ENCODE measurements around the gene HHAT. TPM values are rescaled to one million over a fixed set of nuclear protein-coding genes. Genes with fewer than 3 reads are reported as not detected.

Gene HHAT
- polyA plus RNA-seq, 1 experiment, result 4.8 TPM

GRCh38 chr1:210291081-210291764 lies 37.5 kb upstream of the HHAT start:
- no peak for DNase-seq (ENCODE audit: low read depth, low spot score)
- ChIA-PET CTCF (interaction anchor here (0.7 to 1.8 kb wide), 4 partner anchors 13 to 70 kb away, joined by 3 to 12 read pairs (median 4); no protein-coding TSS in a partner anchor), POLR2A (interaction anchor here (2.7 kb wide), 1 partner anchor 52 kb away, joined by 7 read pairs; no protein-coding TSS in a partner anchor)
- no peak overlapping the region for H3K27ac ChIP-seq (ENCODE audit: low read depth, low read length)
- H3K4me3 ChIP-seq (ENCODE audit: low read depth, low read length), result no peak overlapping the region
- peaks cover 33% of the 10 kb centered on the region for H3K27me3 ChIP-seq (ENCODE audit: control insufficient read depth, insufficient read depth, low read length)
- no peaks in the 10 kb centered on the region for H3K9me3 ChIP-seq (ENCODE audit: control insufficient read depth, insufficient read depth, low read length)
- no peak for TF ChIP-seq CTCF (IDR thresholded peaks at IDR 0.05; ENCODE audit: low read depth, low read length)

GRCh38 chr1:210291786-210292230 lies 36.9 kb upstream of the HHAT start:
- Histone ChIP-seq H3K27me3 (ENCODE audit: control insufficient read depth, insufficient read depth, low read length) (peaks cover 37% of the 10 kb centered on the region), H3K9me3 (ENCODE audit: control insufficient read depth, insufficient read depth, low read length) (no peaks in the 10 kb centered on the region), H3K4me3 (ENCODE audit: low read depth, low read length) (no peak overlapping the region; the same call in 1 of the 2 replicates), H3K27ac (ENCODE audit: low read depth, low read length) (peak overlapping the region; percentile 21)
- no peak for TF ChIP-seq CTCF (IDR thresholded peaks at IDR 0.05; ENCODE audit: low read depth, low read length)
- CTCF ChIA-PET, result interaction anchor here (0.7 to 1.8 kb wide), 5 partner anchors 9 to 69 kb away, joined by 3 to 12 read pairs (median 3); no protein-coding TSS in a partner anchor
- peak; percentile 37 for DNase-seq (ENCODE audit: low read depth, low spot score)
- POLR2A ChIA-PET, result interaction anchor here (0.6 to 2.7 kb wide), 2 partner anchors 29 to 52 kb away, joined by 3 to 7 read pairs; no protein-coding TSS in a partner anchor

- DNase-seq (ENCODE audit: low read depth, low spot score), result no peak
- ChIA-PET CTCF (interaction anchor here (1.4 to 1.9 kb wide), 5 partner anchors 10 to 69 kb away, joined by 3 to 12 read pairs (median 4); no protein-coding TSS in a partner anchor), POLR2A (interaction anchor here (0.6 to 2.7 kb wide), 2 partner anchors 30 to 53 kb away, joined by 3 to 7 read pairs; no protein-coding TSS in a partner anchor)
- Histone ChIP-seq H3K27ac (ENCODE audit: low read depth, low read length) (peak overlapping the region; percentile 31), H3K27me3 (ENCODE audit: control insufficient read depth, insufficient read depth, low read length) (peaks cover 40% of the 10 kb centered on the region), H3K9me3 (ENCODE audit: control insufficient read depth, insufficient read depth, low read length) (no peaks in the 10 kb centered on the region), H3K4me3 (ENCODE audit: low read depth, low read length) (peak overlapping the region; percentile 52)
- no peak for TF ChIP-seq CTCF (IDR thresholded peaks at IDR 0.05; ENCODE audit: low read depth, low read length)
Measured at GRCh38 chr1:210292231-210292871, 36.4 kb upstream of the HHAT start.

- ChIA-PET CTCF (interaction anchor here (0.6 to 1.9 kb wide), 6 partner anchors 11 to 470 kb away, joined by 3 to 12 read pairs (median 4); no protein-coding TSS in a partner anchor), POLR2A (interaction anchor here (0.6 to 2.7 kb wide), 3 partner anchors 28 to 53 kb away, joined by 3 to 7 read pairs (median 4); no protein-coding TSS in a partner anchor)
- H3K9me3 ChIP-seq (ENCODE audit: control insufficient read depth, insufficient read depth, low read length), result no peaks in the 10 kb centered on the region; the same call in 1 of the 2 replicates
- DNase-seq (ENCODE audit: low read depth, low spot score), result peak; percentile 59
- H3K27me3 ChIP-seq (ENCODE audit: control insufficient read depth, insufficient read depth, low read length), result peaks cover 41% of the 10 kb centered on the region
- no peak for TF ChIP-seq CTCF (IDR thresholded peaks at IDR 0.05; ENCODE audit: low read depth, low read length)
- peak overlapping the region; percentile 52 for H3K4me3 ChIP-seq (ENCODE audit: low read depth, low read length)
- H3K27ac ChIP-seq (ENCODE audit: low read depth, low read length), result peak overlapping the region; percentile 31
Measured at GRCh38 chr1:210293171-210293607, 35.5 kb upstream of the HHAT start.
